MCF 10A (cell line): ENCODE measurements around the gene CAPN15. TPM values are rescaled to one million over a fixed set of nuclear protein-coding genes. Genes with fewer than 3 reads are reported as not detected.
A peak's percentile ranks its signal among the peaks of the same experiment; 100 is the strongest.

Experiments
- BruUV-seq: library from RNA; stranded (reverse); fragments of 400-500 nt; replicated peaks from 2 replicates; lab custom pipeline; 2021; lab: Mats Ljungman, UMichigan
- CTCF ChIA-PET: fragments of 300-600 bp; sonication (Branson Sonifier 250); formaldehyde crosslinking; extraction: SDS; loops from one replicate; lab custom pipeline; 2021; ENCODE audit warnings: antibody characterized with exemption, inconsistent platforms; lab: Yijun Ruan, JAX
- POLR2A ChIA-PET: fragments of 300-600, 350-650 bp; sonication (Branson Sonifier 250); formaldehyde crosslinking; extraction: SDS; loops from one replicate; lab custom pipeline; 2020; ENCODE audit warnings: antibody characterized with exemption, inconsistent platforms; lab: Yijun Ruan, JAX
- DNase-seq: peaks from one replicate; pipeline ENCODE4 v3.0.0-alpha.2; 2018; ENCODE audit not compliant: unreplicated experiment
- H3K27ac Mint-ChIP-seq: one replicate; pipeline ENCODE4 v1.8.0; 2022; ENCODE audit warnings: mild to moderate bottlenecking, low read depth, mixed read lengths; ENCODE audit not compliant: unreplicated experiment
- H3K27me3 Mint-ChIP-seq: one replicate; pipeline ENCODE4 v1.8.0; 2022; ENCODE audit warnings: mixed read lengths; ENCODE audit not compliant: insufficient read depth, unreplicated experiment
- H3K36me3 Mint-ChIP-seq: one replicate; pipeline ENCODE4 v1.8.0; 2022; ENCODE audit warnings: mild to moderate bottlenecking, moderate library complexity, mixed read lengths; ENCODE audit not compliant: insufficient read depth, unreplicated experiment
- H3K4me1 Mint-ChIP-seq: one replicate; pipeline ENCODE4 v1.8.0; 2022; ENCODE audit warnings: mixed read lengths; ENCODE audit not compliant: insufficient read depth, unreplicated experiment
- H3K4me3 Mint-ChIP-seq: one replicate; pipeline ENCODE4 v1.8.0; 2022; ENCODE audit warnings: mild to moderate bottlenecking, moderate library complexity, mixed read lengths; ENCODE audit not compliant: unreplicated experiment
- H3K9me3 Mint-ChIP-seq: one replicate; pipeline ENCODE4 v1.8.0; 2022; ENCODE audit warnings: mixed read lengths; ENCODE audit not compliant: unreplicated experiment
- CTCF ChIP-seq: fragments of 200-600 bp; IDR thresholded peaks from one replicate; pipeline ENCODE4 v1.8.0; 2022; ENCODE audit warnings: antibody characterized with exemption, mild to moderate bottlenecking; ENCODE audit not compliant: unreplicated experiment
- intact Hi-C: fragments of 100-400 bp; cut with micrococcal nuclease; formaldehyde crosslinking; loops from 2 replicates; pipeline ENCODE4 v1.14.1; 2022
- total RNA-seq: library from RNA; stranded (reverse); gene quantifications from 2 replicates; pipeline ENCODE4 v1.2.3, GENCODE V29; 2022

Gene CAPN15
- total RNA-seq, 1 experiment from 2014 or later: 81.1 TPM

GRCh38 chr16:582614-583331 is 55.3 kb downstream of the CAPN15 start:
- H3K27ac Mint-ChIP-seq: no peak overlapping the region
- peaks cover 14% of the 10 kb centered on the region for H3K36me3 Mint-ChIP-seq
- no TSS peak for BruUV-seq
- H3K4me3 Mint-ChIP-seq: no peak overlapping the region
- H3K27me3 Mint-ChIP-seq: no peaks in the 10 kb centered on the region
- ChIA-PET CTCF (interaction anchor here (0.6 kb wide), 2 partner anchors 107 to 450 kb away, joined by 3 to 5 read pairs; no protein-coding TSS in a partner anchor), POLR2A (interaction anchor here (0.8 to 1.5 kb wide), 2 partner anchors 10 to 12 kb away, joined by 3 to 4 read pairs; no protein-coding TSS in a partner anchor)
- H3K9me3 Mint-ChIP-seq: no peaks in the 10 kb centered on the region
- no peak for TF ChIP-seq CTCF
- intact Hi-C loops: no loop called here
- H3K4me1 Mint-ChIP-seq: no peaks in the 10 kb centered on the region
- no peak for DNase-seq

GRCh38 chr16:583470-583814 is 55.9 kb downstream of the CAPN15 start:
- DNase-seq: no peak
- TF ChIP-seq CTCF: no peak
- H3K27me3 Mint-ChIP-seq: no peaks in the 10 kb centered on the region
- intact Hi-C loops: no loop called here
- ChIA-PET CTCF (no interaction called here), POLR2A (no interaction called here)
- no peak overlapping the region for H3K27ac Mint-ChIP-seq
- no peaks in the 10 kb centered on the region for H3K4me1 Mint-ChIP-seq
- H3K4me3 Mint-ChIP-seq: no peak overlapping the region
- H3K36me3 Mint-ChIP-seq: peaks cover 20% of the 10 kb centered on the region
- BruUV-seq: TSS peak; percentile 29
- H3K9me3 Mint-ChIP-seq: no peaks in the 10 kb centered on the region

GRCh38 chr16:583815-584591 is 56.5 kb downstream of the CAPN15 start:
- ChIA-PET CTCF (no interaction called here), POLR2A (interaction anchor here (0.5 to 1.5 kb wide), 2 partner anchors 14 to 100 kb away, joined by 3 to 4 read pairs; partner anchors contain the start of gene JMJD8)
- Mint-ChIP-seq H3K27ac (no peak overlapping the region), H3K4me3 (no peak overlapping the region), H3K9me3 (no peaks in the 10 kb centered on the region), H3K4me1 (no peaks in the 10 kb centered on the region), H3K36me3 (peaks cover 26% of the 10 kb centered on the region), H3K27me3 (no peaks in the 10 kb centered on the region)
- TF ChIP-seq CTCF: no peak
- no peak for DNase-seq
- no TSS peak for BruUV-seq
- intact Hi-C loops: no loop called here

GRCh38 chr16:585351-585750 is 57.8 kb downstream of the CAPN15 start:
- no TSS peak for BruUV-seq
- DNase-seq: no peak
- CTCF ChIA-PET: interaction anchor here (1.0 kb wide), 1 partner anchor 10 kb away, joined by 4 read pairs; no protein-coding TSS in a partner anchor
- POLR2A ChIA-PET: interaction anchor here (0.6 to 1.5 kb wide), 5 partner anchors 9 to 57 kb away, joined by 3 to 6 read pairs (median 4); no protein-coding TSS in a partner anchor
- H3K27ac Mint-ChIP-seq: no peak overlapping the region
- peaks cover under 1% of the 10 kb centered on the region for H3K4me1 Mint-ChIP-seq
- TF ChIP-seq CTCF: no peak
- H3K36me3 Mint-ChIP-seq: peaks cover 30% of the 10 kb centered on the region
- H3K9me3 Mint-ChIP-seq: no peaks in the 10 kb centered on the region
- no peaks in the 10 kb centered on the region for H3K27me3 Mint-ChIP-seq
- H3K4me3 Mint-ChIP-seq: no peak overlapping the region
- intact Hi-C loops: loop anchor here (5.0 kb wide), 1 partner anchor 193 kb away; no protein-coding TSS in a partner anchor
